ENCODE results near the gene ECSIT.
"Not testable (repeated sequence)": the region's sequence is repeated elsewhere in the genome, so short reads cannot be mapped to it uniquely, and the experiment has no call there.

The ECSIT gene

DNA sequence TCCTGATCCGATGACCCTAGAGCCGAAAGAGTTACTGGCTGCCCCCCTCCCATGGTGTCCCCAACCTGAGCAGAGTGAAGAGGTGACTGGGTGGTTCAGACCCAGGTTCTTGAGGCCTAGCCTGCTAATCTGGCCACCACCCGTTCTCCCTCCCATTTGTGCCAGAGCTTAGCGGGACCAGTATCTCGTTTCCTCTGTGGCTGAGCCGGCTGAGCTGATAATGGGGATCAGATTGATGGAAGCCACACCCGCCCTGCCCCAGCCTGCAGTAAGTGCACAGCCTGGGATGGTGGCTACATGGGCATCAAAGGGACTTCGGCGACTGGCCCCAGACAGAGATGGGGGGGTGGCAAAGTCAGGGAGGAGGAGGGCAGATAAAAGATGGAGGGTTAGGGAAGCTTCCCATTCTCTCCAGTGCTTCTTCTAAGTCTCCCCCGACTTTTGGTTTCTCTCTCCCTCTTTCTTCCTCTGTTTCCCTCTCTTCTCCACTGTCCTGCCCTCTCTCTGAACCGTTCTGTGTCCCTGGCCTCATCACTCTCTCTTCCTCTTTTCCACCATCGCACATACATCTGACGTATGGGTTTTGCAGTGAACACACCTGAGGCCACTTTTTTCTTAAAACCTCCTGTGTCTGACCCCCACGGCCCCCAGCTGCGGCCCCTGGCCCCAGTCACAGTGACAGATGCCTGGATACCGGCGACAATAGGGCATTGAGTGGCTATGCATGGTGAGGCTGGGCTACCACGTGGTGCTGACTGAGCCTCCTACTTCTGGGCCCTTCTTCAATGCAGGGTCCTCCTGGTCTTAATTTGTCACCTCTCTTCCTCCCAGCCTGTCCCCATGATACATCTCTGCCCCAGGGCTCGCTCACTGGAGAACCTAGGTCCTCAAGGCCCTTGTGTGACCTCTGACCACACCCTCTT lies 50.5 kb downstream of the ECSIT start:
- DNase-seq (ENCODE audit: low spot score) = no peak

DNA sequence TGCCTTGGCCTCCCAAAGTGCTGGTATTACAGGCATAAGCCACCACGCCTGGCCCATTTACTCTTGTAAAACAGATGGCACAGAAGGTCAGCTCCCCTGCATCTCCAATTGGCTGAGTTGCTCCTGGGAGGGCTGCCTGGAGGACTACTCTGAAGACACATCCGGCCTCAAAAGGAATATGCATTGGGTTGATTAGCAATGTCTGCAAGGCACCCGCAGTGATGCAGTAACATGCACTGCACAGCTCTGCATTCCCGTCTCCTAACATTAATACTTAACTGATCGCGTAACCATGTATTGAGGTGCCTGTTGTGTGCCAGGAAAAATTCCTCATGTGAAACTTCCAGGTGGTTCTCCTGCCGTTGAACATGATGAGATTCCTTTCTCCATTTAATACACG lies 53.1 kb downstream of the ECSIT start:
- no peak for DNase-seq (ENCODE audit: low spot score)

GRCh38 chr19:11475343-11475742 lies 53.6 kb downstream of the ECSIT start:
- DNase-seq (ENCODE audit: low spot score) = not testable (repeated sequence)

GRCh38 chr19:11473725-11474124 lies 55.2 kb downstream of the ECSIT start:
- DNase-seq (ENCODE audit: low spot score) = no peak

- not testable (repeated sequence) for DNase-seq (ENCODE audit: low spot score)
These were observed 60.6 kb downstream of the ECSIT start for GRCh38 chr19:11468266-11468845.

GRCh38 chr19:11465600-11465999 lies 63.3 kb downstream of the ECSIT start:
- no peak for DNase-seq (ENCODE audit: low spot score)

DNA sequence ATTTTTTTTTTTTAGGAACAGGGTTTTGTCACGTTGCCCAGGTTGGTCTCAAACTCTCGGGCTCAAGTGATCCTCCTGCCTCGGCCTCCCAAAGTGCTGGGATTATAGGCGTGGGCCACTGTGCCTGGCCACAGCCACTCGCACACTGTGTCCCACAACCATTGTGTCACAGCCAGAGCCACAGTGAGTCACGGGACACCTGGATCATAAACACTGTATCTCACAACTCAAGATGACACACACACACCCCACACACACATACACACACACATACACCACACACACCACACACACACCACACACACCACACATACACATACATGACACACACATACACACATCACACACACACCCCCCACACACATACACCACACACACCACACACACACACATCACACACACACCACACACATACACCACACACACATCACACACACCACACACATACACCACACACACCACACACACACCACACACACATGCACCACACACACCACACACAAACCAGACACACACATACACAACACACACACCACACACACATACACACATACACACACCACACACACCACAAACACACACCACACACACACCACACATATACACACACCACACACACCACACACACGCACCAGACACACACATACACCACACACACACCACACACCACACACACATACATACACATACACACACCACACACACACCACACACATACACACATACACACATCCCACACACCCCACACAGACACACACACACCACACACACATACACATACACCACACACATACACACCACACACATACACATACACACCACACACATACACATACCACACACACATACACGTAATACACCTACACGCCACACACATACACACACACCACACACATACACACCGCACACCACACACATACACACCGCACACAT lies 64.3 kb downstream of the ECSIT start:
- DNase-seq (ENCODE audit: low spot score) = no peak

DNA sequence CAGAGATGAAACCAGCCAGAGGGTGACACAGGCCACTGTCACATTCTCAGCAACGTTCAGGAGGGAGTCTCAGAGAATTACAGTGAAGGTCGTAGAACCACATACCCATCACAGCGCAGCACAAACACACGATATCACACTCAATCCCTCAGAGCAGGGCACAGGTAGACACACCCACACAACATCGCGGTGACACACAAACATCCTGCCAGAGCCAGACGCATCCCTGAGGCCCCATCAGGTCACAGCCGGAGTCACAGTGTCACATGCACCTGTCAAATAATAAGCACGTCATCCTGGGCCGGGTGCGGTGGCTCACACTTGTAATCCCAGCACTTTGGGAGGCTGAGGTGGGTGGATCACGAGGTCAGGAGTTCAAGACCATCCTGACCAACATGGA lies 65.5 kb downstream of the ECSIT start:
- no peak for DNase-seq (ENCODE audit: low spot score)

DNA sequence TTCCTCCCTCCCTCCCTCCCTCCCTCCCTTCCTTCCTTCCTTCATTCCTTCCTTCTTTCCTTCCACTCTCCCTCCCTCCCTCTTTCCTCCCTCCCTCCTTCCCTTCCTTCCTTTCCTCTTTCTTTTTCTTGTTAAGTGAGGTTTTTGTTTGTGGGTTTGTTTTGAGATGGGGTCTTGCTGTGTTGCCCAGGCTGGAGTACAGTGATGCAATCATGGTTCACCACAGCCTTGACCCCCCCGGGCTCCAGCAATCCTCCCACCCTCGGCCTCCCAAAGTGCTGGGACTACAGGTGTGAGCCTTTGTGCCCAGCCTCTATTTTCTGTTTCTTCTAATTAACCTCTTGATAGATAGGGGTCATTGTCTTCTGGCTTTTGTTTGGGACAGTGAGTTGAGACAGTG lies 67.5 kb downstream of the ECSIT start:
- no peak for DNase-seq (ENCODE audit: low spot score)

DNA sequence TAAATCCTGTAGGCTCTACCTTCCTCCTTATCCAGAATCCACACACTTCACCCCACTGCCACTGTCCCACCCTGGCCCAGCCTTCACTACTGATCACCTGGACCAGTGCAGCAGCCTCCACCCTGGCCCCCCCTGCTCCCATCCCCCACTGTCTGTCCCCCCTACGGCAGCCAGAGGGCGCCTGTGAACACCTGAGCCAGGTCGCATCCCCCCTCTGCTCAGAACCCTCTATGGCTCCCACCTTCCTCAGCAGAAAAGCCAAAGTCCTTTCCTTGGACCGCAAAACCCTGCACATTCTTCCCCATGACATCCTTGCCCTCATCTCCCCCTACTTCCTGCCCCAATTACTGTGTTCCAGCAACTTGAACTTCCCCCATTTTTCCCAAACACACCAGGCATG lies 68.7 kb downstream of the ECSIT start:
- no peak for DNase-seq (ENCODE audit: low spot score)

- not testable (repeated sequence) for DNase-seq (ENCODE audit: low spot score)
These were observed 70.0 kb downstream of the ECSIT start for GRCh38 chr19:11458912-11459311.

DNA sequence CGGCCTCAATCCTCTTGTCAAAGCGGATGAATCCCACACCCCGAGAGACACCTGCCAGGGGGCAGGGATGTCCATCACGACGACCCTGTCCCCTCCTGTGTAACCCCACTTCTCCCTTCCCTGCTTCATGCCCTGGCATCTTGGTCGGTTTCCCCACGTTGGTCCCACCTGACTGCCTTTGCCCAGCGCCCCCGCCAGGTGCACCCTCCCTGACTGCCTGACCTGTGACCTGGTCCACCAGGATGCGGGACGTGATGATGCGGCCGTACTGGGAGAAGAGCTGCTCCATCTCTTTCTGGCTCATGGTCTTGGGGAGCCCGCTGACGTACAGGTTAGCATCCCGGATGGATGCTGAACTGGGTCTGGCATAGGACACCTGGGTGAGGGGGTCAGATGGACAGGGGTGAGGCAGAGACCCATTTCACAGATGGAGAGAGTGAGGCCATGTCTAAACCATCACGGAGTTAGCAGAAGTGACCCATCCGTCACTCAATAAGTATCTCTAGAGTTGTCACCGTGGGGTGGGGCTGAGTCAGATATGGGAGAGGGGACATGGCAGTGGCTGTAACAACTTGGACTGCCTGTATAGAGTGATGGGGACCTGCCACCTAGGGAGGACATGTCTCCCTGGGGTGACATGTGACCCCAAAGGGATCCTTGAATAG lies 70.6 kb downstream of the ECSIT start:
- no peak for DNase-seq (ENCODE audit: low spot score)

- DNase-seq (ENCODE audit: low spot score) = no peak
These were observed 71.1 kb downstream of the ECSIT start for GRCh38 chr19:11457831-11458230.

GRCh38 chr19:11457115-11457514 lies 71.8 kb downstream of the ECSIT start:
- DNase-seq (ENCODE audit: low spot score) = no peak

- no peak for DNase-seq (ENCODE audit: low spot score)
These were observed 72.3 kb downstream of the ECSIT start for GRCh38 chr19:11456659-11457058.
